HG03571 (cell line): ENCODE measurements around the gene SORL1.

ENCODE experiments used
- ATAC-seq: cut with Tn5 transposase; IDR thresholded peaks from one replicate; pipeline ENCODE4 v1.9.1; 2021; ENCODE audit not compliant: unreplicated experiment

The SORL1 gene

DNA sequence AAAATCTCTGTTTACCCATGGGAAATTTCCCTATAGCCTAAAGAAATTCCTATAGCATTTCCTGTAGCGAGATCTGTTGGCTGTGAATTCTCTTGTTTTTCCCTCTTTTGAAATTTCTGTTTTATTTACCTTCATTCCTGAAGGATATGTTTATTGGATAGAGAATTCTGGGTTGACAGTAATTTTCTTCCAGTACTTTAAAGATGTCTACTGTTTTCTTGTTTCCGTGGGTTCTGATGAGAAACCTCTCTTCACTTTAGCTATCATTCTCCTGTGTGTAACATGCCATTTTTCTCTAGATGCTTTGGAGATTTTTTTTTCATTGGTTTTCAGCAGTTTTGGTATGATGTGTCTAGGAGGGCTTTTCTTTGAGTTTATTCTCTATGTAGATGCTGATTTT is 78.1 kb downstream of the SORL1 start:
- ATAC-seq = no peak

DNA sequence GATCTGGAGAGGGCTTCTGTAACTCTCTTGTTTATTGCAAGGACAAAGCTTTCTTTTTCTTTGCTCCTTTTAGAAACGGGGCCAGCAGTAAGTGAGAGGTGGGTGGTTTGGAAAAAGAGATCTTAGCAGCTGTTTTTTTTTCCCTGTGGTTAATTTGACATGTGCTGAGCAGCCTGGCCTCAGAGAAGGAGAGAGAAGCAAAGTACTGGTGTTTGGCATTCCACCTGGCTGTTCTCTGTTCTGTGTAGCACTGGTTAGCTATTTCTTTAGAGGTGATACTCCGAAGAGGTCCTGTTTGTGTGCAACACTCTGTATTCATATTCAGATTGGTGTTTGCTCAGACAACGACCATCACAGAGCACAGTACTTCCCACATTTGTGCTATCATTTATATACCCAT is 81.5 kb downstream of the SORL1 start:
- no peak for ATAC-seq

DNA sequence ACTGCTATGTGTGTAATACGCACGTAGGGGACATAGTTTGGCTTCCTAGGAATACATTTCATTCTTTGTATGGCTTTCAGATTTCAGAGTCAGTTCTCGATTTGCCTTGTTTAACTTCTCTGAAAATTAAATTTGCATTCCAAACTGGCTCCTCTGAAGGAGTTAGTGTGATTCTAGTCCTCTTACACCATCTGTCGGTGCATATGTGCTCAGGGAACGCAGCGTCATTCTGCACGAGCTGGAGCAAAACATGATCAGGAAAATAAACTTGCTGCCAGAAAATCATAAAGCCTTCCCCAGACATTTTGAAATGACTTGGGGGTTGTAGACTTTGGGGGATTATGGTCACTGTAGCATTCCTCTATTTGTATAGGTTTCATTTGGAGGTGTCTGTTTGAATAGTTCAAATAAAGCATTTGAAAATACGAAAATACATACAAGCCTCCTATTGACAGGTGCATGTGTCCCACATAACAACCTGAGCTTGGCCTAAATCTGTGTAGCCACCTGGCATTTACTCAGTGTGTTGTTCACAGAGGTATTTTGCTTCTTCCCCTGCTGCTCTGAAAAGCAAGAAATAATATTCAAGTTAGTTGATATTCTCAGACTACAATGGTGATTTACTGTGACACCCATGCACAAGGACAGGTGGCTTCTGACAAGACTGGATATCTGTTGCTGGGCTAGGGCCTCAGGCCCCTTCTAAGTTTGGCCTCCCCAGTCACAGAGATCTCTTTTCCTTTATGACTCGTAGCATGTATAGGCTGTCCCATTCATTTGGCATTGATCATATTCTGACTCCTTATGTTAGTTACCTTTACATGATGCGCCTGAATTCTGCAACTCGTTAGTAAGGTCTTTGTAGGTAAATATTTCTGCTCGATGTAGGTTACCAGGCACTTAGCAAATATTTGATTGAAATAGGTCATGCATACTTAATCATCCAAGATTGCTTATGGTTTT is 82.3 kb downstream of the SORL1 start:
- ATAC-seq = no peak

DNA sequence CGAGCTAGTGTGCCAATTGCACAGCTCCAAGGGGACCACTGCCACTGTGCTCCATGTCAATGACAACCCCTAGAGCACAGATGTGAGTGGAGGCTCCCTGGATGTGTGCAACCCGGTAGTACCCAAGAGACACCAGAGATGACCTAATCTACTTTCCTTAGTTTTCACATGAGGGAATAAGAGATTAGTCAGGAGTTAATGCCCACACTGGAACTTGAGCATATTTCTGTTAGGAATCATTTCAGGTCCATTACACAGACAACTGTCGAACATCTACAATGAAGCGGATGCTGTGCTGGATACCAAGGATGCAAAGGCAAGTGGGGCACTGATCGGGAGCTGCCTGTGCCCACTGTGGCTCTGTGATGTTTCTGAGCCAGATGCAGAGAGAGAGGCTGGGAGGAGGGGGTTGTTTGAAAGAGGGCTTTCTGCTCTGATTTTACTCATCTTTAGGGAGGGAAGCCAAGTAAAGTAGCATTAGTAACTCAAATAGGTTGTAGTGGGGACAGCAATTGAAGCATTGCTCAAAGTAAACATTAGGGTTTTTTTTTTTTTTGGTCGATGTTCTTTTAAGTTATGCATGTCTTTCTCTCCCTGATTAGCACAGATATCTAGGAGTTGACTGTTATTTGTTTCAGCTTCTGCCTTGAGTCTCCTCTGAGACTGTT is 83.1 kb downstream of the SORL1 start:
- no peak for ATAC-seq

DNA sequence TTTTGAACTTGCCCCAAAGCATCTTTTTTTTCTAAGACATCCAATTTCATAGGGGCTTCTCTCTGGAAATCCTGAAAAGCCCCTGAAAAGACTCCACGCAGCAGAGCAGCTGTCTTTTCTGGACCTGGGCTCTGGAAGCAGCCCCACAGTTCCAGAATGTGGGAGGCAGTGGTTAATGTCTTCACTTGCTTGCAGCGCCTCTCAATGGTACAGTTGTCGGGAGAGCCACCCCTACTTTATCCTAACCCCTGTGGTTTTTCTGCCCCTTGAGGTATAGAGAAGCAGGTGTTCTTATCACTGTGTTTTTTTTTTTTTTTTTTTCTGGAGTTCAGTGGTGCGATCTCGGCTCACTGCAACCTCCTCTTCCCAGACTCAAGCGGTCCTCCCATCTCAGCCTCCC is 84.0 kb downstream of the SORL1 start:
- ATAC-seq = no peak

DNA sequence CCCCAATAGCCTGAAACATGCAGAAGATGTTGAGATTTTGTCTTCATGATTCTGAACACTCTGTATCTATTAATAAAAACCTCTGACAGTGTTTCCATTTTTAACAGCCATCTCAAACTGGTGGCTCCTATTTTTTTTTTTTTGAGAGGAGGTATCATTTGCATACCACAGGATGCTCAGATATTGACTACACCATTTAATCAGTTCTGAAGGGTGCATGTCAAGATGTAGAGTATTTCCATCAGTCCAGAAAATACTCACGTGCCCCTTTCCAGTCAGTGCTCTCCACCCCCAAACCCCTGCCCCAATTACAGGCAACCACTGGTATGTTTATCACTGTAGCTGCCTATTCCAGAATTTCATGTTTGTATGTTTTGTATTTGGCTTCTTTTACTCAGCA is 85.9 kb downstream of the SORL1 start:
- ATAC-seq = peak; percentile 80

DNA sequence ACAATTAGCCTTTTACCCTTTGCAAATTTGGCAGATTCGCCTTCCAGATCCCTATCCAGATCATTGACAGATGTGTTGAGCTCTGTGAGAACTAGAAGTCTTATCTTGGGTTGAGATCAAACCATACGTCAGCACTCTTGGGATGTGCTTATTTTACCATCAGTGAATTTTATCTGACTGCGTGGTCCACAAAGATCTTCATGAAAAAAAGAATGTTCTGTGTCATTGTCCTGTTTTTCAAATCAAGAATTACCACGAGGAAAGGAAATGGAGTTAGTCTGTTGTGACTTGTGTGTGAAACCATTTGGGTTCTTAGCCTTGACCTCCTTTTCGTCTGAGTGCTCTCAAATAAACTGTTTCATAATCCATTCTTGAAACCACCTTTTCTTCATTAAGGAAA is 86.9 kb downstream of the SORL1 start:
- no peak for ATAC-seq

DNA sequence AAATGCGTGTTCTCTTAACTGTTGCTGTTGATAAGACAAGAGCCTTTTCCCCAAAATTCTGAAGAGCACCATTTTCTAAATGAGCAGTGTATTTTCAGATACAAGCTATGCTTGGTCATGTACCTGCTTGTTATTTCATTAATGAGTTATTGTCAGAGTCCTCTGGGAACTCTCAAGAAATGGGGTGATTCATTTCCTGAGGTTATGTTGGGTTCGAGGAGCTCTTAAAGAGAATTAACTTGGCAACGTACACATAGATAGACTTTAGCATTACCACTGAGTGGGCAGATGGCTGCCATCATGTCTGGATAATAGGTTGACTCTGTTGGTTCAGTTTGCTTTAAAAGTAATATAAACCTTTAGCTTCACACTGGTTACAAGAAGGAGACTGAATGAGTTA is 88.5 kb downstream of the SORL1 start:
- ATAC-seq = no peak

DNA sequence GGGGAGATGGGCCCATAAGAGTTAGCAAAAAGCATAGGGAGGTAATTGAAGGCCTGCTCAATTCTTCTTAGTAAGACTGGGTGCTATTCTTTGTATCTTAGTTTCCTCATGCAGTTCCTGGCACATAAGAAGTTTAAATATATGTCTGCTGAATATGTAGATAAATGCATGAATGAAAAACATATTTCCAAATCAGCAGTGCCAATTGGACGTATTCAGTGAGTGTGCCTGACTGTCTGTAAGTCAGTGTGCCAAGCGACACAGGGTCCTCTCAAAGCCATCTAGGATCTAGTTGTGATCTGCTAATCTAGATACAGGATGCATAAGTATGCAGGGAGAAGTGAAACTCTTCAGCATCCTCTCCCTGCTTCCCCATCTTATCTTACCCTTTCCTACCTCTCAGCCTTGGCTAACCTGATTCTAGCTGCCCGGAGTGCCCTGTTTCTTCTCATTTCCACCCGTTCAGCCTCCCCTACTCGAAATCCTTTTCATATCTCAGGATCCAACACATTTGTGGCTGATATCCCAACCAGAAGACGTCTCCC is 91.8 kb downstream of the SORL1 start:
- ATAC-seq = no peak

DNA sequence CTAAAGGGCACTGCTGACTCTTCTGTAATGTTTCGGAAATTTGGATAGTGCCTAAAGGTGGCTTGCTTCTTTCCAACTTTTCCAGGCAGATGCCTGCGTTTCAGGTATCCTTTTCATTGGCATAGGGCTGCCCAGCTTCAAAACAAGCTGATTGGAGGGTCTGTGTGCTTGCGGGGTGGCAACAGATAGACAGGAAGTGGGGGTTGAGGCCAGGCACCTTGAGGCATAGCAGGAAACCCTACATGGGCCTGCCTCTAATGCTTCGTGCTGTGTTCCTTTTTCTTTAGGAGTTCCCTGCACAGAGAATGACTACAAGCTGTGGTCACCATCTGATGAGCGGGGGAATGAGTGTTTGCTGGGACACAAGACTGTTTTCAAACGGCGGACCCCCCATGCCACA is 92.8 kb downstream of the SORL1 start:
- no peak for ATAC-seq

DNA sequence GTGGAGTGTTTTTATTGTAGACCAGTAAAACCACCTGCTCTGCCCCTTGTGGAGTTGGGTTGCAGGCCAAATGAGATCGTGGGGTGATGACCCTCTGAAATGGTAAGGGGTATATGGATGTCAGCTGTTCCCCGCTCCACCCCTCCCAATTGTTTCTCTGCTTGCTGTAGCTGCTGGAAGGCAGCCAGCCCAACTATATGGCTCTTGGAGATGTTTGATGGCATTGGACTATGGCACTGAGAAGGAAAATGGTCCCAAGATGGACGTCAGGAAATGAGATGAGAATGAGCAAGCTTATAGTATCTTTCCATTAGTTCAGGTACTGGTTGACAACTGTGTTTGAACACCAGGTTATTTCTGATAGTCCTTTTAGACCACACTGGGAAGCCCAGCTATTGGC is 95.5 kb downstream of the SORL1 start:
- ATAC-seq = no peak

DNA sequence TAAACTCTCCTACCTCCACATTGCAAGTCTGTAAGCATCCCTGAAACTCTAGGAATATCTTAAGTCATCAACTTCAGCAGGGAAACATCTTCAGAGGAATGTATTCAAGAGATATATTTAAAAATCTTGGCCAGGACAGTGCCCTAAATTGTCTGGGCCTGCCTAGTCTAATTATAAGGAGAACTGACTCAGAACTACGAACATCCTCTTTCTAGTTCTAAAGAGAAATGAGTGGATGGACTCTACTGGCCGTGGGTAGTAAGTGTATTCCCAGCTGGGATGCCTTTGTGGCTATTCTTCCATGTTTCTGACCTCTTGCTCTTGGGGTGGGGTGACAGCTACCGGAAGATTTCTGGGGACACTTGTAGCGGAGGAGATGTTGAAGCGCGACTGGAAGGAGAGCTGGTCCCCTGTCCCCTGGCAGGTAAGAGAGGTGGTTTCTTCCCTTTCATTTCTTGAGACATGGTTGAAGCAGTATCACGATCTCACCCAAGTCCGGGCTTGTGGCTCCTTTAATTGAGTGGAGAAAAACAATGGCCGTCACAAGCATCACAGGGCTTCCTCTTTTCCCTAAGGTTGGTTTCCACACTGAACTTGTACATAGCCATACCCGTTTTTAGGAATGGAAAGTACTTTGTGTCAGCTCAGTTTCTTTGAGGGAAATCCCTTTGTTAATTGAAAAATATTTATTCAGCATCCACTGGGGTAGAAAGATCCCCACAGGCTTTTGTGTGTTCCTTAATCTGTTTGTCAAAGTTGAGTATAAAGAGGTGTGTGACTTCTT is 98.3 kb downstream of the SORL1 start:
- ATAC-seq = no peak

DNA sequence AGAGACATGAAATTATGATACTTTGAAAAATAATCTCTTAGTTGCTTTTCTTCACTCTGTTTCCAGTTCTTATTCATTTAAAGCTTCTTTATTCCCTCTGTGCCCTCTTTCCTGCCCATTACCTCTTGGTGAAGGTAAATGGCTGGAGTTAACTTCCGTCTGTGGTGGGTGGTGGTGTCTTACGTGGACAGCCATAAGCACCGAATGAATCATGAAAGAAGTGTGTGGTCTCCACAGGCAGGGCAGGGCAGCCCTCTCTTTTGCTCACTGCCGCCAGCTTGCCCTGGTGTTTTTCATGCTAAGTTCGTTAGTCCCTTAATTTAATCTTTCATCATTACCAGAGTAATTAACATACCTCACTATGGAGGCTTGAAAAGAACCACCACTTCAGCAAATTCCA is 99.3 kb downstream of the SORL1 start:
- ATAC-seq = no peak

DNA sequence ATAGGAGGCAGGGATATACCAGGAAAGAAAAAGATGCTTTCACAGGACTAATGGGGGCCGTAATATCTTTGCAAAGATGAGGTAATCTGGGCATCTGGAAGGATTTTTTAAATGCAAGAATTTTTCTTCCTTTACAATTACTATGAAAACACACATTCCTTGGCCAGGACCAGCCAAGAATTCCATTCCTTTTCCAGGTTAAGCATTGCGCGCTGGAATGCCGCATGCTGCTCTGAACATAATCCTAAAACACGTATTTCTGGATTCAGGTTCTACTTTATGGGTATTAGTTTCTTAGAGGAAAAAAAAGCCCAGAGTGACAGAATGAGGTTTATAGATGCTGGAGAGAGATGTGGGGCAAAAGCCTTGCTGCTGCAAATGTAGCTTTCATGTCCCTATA is 100.0 kb downstream of the SORL1 start:
- no peak for ATAC-seq

DNA sequence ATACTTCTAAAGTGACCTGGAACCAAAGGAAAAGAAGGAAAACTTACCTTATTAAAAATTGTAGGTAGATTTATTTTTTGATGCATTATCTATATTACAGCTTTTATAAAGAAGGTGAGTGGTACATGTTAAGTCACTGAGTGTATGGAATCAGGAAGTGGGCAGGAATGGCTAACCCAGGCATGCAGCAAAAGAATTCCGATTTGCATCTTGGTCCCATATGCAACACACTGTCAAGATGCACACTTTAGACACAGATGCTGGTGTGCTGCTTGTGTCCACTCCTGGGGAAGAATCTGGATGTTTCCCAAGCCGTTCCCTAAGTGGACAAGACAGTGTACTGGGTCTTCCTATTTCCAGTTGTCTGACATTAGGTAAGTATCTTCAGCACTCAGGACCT is 100.5 kb downstream of the SORL1 start:
- ATAC-seq = no peak

DNA sequence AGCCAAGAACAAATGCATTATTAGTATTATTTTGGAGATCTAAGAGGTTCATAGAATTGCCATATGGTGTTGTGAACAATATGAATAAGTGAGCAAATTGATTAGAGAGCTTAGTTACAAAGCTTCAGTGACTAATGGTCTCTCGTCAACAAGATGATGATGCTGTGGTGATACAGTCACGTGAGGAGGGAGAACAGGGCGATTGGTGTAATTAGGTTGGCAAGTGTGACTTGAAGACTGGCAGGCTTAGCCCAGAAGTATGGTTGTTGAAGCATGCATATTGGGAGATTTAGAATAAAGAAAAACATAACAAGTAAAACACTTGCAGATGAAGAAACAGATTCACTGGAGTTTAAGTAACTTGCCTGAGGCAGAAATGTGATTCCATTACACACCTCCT is 101.3 kb downstream of the SORL1 start:
- ATAC-seq = no peak

DNA sequence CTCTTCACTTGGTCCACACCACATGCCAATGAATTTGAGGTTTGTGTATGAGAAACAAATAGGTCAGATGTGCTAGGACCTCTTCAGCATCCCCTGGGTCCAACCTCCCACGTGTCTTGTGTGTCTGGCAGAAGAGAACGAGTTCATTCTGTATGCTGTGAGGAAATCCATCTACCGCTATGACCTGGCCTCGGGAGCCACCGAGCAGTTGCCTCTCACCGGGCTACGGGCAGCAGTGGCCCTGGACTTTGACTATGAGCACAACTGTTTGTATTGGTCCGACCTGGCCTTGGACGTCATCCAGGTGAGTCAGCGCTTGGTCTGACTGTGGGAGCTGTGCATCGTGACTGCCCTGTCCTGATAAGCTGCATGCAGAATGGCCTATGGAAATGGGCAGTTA is 101.7 kb downstream of the SORL1 start:
- no peak for ATAC-seq

DNA sequence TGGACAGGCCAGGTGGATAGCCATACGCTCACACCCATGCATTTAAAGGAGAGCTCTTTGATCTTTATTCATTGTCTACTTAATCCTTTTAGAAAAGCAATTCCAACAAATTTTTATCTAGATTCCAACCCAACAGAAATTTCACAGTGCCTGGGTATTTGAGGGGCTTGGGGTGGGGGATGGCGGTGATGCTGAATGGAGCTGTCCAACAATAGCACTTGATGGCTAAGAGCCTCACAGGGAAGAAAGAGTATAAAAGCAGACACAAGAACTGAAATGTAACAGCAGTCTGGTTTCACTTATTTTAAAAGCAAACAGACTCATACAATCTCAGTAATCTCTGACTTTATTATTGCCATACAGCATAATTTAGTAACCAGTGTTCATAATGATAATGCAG is 102.4 kb downstream of the SORL1 start:
- no peak for ATAC-seq

DNA sequence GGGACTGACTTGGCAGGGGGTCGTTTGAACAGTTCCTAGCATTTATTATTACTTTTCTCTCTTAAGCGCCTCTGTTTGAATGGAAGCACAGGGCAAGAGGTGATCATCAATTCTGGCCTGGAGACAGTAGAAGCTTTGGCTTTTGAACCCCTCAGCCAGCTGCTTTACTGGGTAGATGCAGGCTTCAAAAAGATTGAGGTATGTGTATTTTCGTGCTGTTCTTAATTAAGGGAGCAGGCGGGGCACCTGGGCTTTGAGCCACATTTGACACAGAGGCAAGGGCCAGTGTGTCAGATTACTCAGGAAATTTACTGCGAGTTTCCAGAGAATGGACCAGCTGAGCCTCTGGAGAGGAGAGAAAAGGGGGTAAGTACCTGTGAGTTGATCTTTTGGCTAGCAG is 103.0 kb downstream of the SORL1 start:
- ATAC-seq = no peak

DNA sequence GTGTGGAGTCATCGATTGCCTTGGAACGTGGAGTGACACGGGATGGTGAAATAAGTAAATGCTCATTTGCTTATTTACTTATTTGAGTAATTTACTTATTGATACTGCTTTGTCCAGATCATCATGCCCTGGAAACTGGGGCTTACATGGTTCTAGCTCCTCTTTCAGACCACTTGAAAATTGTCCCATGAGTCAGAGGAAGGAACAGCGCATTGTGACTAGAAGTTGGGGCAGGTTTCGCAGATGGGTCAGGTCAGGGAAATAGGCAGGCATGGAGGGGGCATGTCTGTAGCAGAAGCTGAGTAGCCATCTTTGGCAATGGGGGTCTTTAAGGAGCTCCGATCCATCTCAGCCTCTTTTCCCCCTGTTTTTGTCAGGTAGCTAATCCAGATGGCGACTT is 104.8 kb downstream of the SORL1 start:
- ATAC-seq = no peak

DNA sequence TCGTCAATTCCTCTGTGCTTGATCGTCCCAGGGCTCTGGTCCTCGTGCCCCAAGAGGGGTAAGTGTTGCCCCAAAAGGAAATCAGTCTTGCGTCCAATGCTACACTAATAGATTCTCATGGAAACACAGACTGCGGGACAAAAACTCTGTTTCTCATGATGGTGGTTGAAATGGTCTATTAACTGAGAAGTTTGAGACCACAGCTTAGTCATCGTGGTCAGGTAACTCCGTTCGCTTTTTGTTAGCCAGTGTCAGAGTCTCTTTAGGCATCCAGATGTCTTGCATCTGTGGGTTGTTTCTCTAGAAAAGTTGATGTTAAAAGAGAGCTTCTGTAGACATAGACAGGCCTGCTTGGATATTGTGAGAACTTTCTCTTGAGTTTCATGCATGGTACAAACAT is 105.2 kb downstream of the SORL1 start:
- ATAC-seq = peak; percentile 87
